Endothelial cell of umbilical vein (primary cell): ENCODE measurements around the gene UGT1A5.

Experiments
- EZH2 ChIP-seq: IDR thresholded peaks from 2 replicates; pipeline ENCODE4 v1.6.1; 2012; ENCODE audit warnings: borderline replicate concordance, low read depth, mild to moderate bottlenecking, moderate library complexity, low read length, inconsistent platforms; ENCODE audit not compliant: severe bottlenecking
- FOS ChIP-seq: IDR thresholded peaks from 2 replicates; pipeline ENCODE4 v1.6.1; 2011; ENCODE audit warnings: mild to moderate bottlenecking, low read length, moderate library complexity, borderline replicate concordance; ENCODE audit not compliant: insufficient read depth
- GATA2 ChIP-seq: IDR thresholded peaks from 2 replicates; pipeline ENCODE4 v1.7.0; 2011; ENCODE audit warnings: low read depth, mild to moderate bottlenecking, moderate library complexity, mixed read lengths, low read length; ENCODE audit not compliant: insufficient read length, insufficient read depth
- JUN ChIP-seq: IDR thresholded peaks from 2 replicates; pipeline ENCODE4 v1.6.1; 2011; ENCODE audit warnings: borderline replicate concordance, low read depth; ENCODE audit not compliant: insufficient read length, insufficient read depth
- MAX ChIP-seq: IDR thresholded peaks from 2 replicates; pipeline ENCODE4 v1.6.1; 2011; ENCODE audit not compliant: insufficient read depth, insufficient read length
- MYC ChIP-seq: IDR thresholded peaks from one replicate; pipeline ENCODE4 v1.6.1; 2011; ENCODE audit warnings: mild to moderate bottlenecking, low read depth, low read length
- POLR2A ChIP-seq: IDR thresholded peaks from 2 replicates; pipeline ENCODE4 v1.6.1; 2012; ENCODE audit warnings: low read depth, mild to moderate bottlenecking, control low read depth, low read length
- POLR2AphosphoS5 ChIP-seq: IDR thresholded peaks from 2 replicates; pipeline ENCODE4 v1.6.1; 2012; ENCODE audit warnings: low read depth, mild to moderate bottlenecking, control low read depth, low read length, moderate library complexity; ENCODE audit not compliant: insufficient read depth
- TF ChIP-seq, protein P1 (sequence below), 2 donors: IDR thresholded peaks; 1 replicate in 1 of 2; 2 replicates in 1 of 2; pipeline ENCODE4 v1.5.1; 2011; ENCODE audit warnings: low read length in 2 of 2, mild to moderate bottlenecking in 2 of 2, moderate library complexity in 2 of 2, control low read depth in 1 of 2, inconsistent platforms in 1 of 2, low read depth in 1 of 2; ENCODE audit not compliant: insufficient read depth in 1 of 2; ENCODE audit errors: extremely low read depth in 1 of 2

DNA sequence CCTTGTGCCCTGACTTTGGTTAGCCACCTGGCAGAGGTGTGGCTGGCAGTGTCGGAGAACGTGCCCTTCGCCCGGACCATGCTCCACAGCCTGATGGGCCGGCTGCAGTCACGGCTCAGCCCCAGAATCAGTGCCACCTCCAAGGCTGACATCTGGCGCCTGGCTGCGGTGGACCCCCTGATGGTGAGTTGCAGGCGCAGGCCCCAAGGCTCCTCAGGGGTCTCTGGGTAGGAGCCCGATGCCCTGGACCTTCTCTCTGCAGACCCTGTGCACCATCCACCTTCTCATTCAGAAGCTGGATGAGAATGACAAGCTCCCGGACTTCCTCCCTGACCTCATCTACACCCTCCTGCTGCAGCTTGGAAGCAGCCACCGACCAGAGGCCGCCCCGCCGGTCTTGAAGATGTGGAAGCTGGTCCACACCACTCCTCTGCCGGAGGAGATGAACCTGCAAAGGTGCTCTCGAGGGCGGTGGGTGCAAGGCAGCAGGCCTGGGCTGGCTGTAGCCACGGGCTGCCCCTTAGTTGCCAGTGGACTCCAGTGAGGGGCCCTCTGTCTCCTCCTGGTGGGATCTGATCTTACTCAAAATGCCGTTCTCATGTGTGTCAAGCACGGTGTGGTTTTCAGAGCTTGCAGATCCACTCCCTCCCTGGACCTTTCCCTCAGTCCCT is 109.5 kb downstream of the UGT1A5 start:
- TF ChIP-seq POLR2A: no peak
- TF ChIP-seq, protein P1, sequence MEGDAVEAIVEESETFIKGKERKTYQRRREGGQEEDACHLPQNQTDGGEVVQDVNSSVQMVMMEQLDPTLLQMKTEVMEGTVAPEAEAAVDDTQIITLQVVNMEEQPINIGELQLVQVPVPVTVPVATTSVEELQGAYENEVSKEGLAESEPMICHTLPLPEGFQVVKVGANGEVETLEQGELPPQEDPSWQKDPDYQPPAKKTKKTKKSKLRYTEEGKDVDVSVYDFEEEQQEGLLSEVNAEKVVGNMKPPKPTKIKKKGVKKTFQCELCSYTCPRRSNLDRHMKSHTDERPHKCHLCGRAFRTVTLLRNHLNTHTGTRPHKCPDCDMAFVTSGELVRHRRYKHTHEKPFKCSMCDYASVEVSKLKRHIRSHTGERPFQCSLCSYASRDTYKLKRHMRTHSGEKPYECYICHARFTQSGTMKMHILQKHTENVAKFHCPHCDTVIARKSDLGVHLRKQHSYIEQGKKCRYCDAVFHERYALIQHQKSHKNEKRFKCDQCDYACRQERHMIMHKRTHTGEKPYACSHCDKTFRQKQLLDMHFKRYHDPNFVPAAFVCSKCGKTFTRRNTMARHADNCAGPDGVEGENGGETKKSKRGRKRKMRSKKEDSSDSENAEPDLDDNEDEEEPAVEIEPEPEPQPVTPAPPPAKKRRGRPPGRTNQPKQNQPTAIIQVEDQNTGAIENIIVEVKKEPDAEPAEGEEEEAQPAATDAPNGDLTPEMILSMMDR (IDR thresholded peaks at IDR 0.05; ENCODE audit: extremely low read depth in 1 of 2, insufficient read depth in 1 of 2, low read depth in 1 of 2, low read length in 2 of 2): no peak
- no peak for TF ChIP-seq EZH2
- TF ChIP-seq MYC: no peak
- TF ChIP-seq FOS: no peak
- TF ChIP-seq POLR2AphosphoS5: no peak
- no peak for TF ChIP-seq GATA2
- no peak for TF ChIP-seq MAX
- TF ChIP-seq JUN: no peak
